Measurements from ENCODE around the gene DCBLD2. TPM values are rescaled to one million over a fixed set of nuclear protein-coding genes. Genes with fewer than 3 reads are reported as not detected.

DCBLD2 gene
- total RNA-seq, 1 donor from 2014 or later: 145 TPM

GRCh38 chr3:98787181-98787580, 114.3 kb downstream of the DCBLD2 start:
- H3K36me3 ChIP-seq: no peaks in the 10 kb centered on the region
- peaks cover 15% of the 10 kb centered on the region for H3K4me1 Mint-ChIP-seq
- H3K27ac ChIP-seq: no peak overlapping the region
- TF ChIP-seq EZH2 (IDR thresholded peaks at IDR 0.05): no peak
- no peak for TF ChIP-seq EZH2phosphoT487 (IDR thresholded peaks at IDR 0.05)
- TF ChIP-seq CTCF (IDR thresholded peaks at IDR 0.05): no peak
- no peak overlapping the region for H3K4me3 ChIP-seq
- H3K27me3 ChIP-seq: no peaks in the 10 kb centered on the region
- no peaks in the 10 kb centered on the region for H3K9me3 ChIP-seq (ENCODE audit: low read depth)
- peaks cover 7% of the 10 kb centered on the region for H3K36me3 Mint-ChIP-seq
- H3K4me3 Mint-ChIP-seq: no peak overlapping the region
- H3K4me1 ChIP-seq: peaks cover 8% of the 10 kb centered on the region
- no peak overlapping the region for H3K9ac ChIP-seq
- no peak overlapping the region for H3K4me2 ChIP-seq
- no peak for DNase-seq (ENCODE audit: low spot score)
- H3F3A ChIP-seq (ENCODE audit: low read depth): no peaks in the 10 kb centered on the region
- H3K27me3 Mint-ChIP-seq (ENCODE audit: insufficient read depth, low read depth): peaks cover 2% of the 10 kb centered on the region
- H4K20me1 ChIP-seq (ENCODE audit: low read depth): no peaks in the 10 kb centered on the region
- no peak overlapping the region for H3K27ac Mint-ChIP-seq
- H3K9me3 Mint-ChIP-seq: no peaks in the 10 kb centered on the region
- H3K79me2 ChIP-seq (ENCODE audit: low read depth): no peaks in the 10 kb centered on the region
- H2AFZ ChIP-seq (replicated peaks): no peak overlapping the region

DNA sequence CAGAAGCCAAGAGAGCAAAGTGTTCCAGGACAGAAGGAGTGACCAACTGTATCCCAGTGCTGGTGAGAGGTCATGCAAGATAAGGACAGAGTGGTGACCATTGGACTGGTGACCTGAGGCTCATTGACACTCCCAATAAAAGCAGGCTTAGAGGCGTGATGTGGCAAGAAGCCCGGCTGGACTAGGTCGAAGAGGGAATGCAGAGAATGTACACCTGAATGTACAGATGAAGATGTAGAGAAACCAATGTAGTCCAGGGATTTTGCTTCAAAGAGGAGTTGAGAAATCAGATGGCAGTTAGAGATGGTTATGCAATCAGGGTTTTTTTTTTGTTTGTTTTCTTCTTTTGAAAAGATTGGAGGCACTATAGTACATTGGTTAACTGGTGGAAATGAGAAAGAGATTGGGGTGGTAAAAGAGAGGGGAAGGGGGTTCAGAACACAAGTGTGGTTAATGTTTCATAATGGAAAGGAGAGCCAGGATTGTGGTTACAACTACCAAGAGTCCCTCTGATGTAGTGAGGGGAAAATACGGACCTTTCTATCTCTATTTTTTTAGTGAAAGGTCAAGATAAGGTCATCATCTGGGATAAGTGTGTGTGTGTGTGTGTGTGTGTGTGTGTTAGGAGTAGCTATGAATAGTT, 115.0 kb downstream of the DCBLD2 start:
- no peak overlapping the region for H3K4me2 ChIP-seq
- no peaks in the 10 kb centered on the region for H3K9me3 Mint-ChIP-seq

GRCh38 chr3:98784666-98785600, 116.6 kb downstream of the DCBLD2 start:
- peaks cover 15% of the 10 kb centered on the region for H3K4me1 Mint-ChIP-seq
- peaks cover 8% of the 10 kb centered on the region for H3K4me1 ChIP-seq
- TF ChIP-seq CTCF (IDR thresholded peaks at IDR 0.05) (no peak), EZH2phosphoT487 (IDR thresholded peaks at IDR 0.05) (no peak), EZH2 (IDR thresholded peaks at IDR 0.05) (no peak)
- no peak overlapping the region for H3K9ac ChIP-seq
- no peak overlapping the region for H3K4me3 Mint-ChIP-seq
- H3K9me3 Mint-ChIP-seq: no peaks in the 10 kb centered on the region
- H3K4me3 ChIP-seq: no peak overlapping the region
- no peak overlapping the region for H2AFZ ChIP-seq (replicated peaks)
- no peak overlapping the region for H3K27ac Mint-ChIP-seq
- no peaks in the 10 kb centered on the region for H4K20me1 ChIP-seq (ENCODE audit: low read depth)
- H3K27me3 ChIP-seq: no peaks in the 10 kb centered on the region
- H3K27me3 Mint-ChIP-seq (ENCODE audit: insufficient read depth, low read depth): peaks cover 2% of the 10 kb centered on the region
- H3K9me3 ChIP-seq (ENCODE audit: low read depth): no peaks in the 10 kb centered on the region
- no peaks in the 10 kb centered on the region for H3F3A ChIP-seq (ENCODE audit: low read depth)
- H3K27ac ChIP-seq: no peak overlapping the region
- peaks cover 7% of the 10 kb centered on the region for H3K36me3 Mint-ChIP-seq
- no peaks in the 10 kb centered on the region for H3K79me2 ChIP-seq (ENCODE audit: low read depth)
- DNase-seq (ENCODE audit: low spot score): no peak
- no peaks in the 10 kb centered on the region for H3K36me3 ChIP-seq
- no peak overlapping the region for H3K4me2 ChIP-seq

More for the DNA sequence above, 115.0 kb downstream of the DCBLD2 start:
- no peak overlapping the region for H3K4me3 Mint-ChIP-seq
- Histone ChIP-seq H3K36me3 (no peaks in the 10 kb centered on the region), H3K27ac (no peak overlapping the region), H3K79me2 (ENCODE audit: low read depth) (no peaks in the 10 kb centered on the region), H3K4me3 (no peak overlapping the region), H3K9ac (no peak overlapping the region), H2AFZ (replicated peaks) (no peak overlapping the region), H3F3A (ENCODE audit: low read depth) (no peaks in the 10 kb centered on the region), H3K9me3 (ENCODE audit: low read depth) (no peaks in the 10 kb centered on the region), H4K20me1 (ENCODE audit: low read depth) (no peaks in the 10 kb centered on the region), H3K4me1 (peaks cover 8% of the 10 kb centered on the region), H3K27me3 (no peaks in the 10 kb centered on the region)
- H3K36me3 Mint-ChIP-seq: peaks cover 7% of the 10 kb centered on the region
- H3K27ac Mint-ChIP-seq: no peak overlapping the region
- TF ChIP-seq EZH2phosphoT487 (IDR thresholded peaks at IDR 0.05) (no peak), EZH2 (IDR thresholded peaks at IDR 0.05) (no peak), CTCF (IDR thresholded peaks at IDR 0.05) (no peak)
- DNase-seq (ENCODE audit: low spot score): no peak
- H3K27me3 Mint-ChIP-seq (ENCODE audit: insufficient read depth, low read depth): peaks cover 2% of the 10 kb centered on the region
- peaks cover 15% of the 10 kb centered on the region for H3K4me1 Mint-ChIP-seq
